Ascending aorta (tissue), 2 donors: Measurements from ENCODE around the gene DCAF7. TPM values are rescaled to one million over a fixed set of nuclear protein-coding genes. Genes with fewer than 3 reads are reported as not detected.
A peak's percentile ranks its signal among the peaks of the same experiment; 100 is the strongest.

Experiments
- DNase-seq, 2 donors: peaks; one replicate each; pipeline ENCODE4 v3.0.0-alpha.2; 2019; ENCODE audit warnings: low spot score in 2 of 2
- H3K27ac ChIP-seq, 2 donors: fragments of 200-600 bp; sonication (generic); one replicate each; pipeline ENCODE4 v1.5.1; 2016 to 2017; ENCODE audit warnings: mild to moderate bottlenecking in 1 of 2
- H3K27me3 ChIP-seq: fragments of 200-600 bp; sonication (generic); one replicate; pipeline ENCODE4 v1.5.1; 2017
- H3K36me3 ChIP-seq, 2 donors: fragments of 200-600 bp; sonication (generic); one replicate each; pipeline ENCODE4 v1.5.1; 2016
- H3K4me1 ChIP-seq, 2 donors: fragments of 200-600 bp; sonication (generic); one replicate each; pipeline ENCODE4 v1.5.1; 2016 to 2017; ENCODE audit warnings: mild to moderate bottlenecking in 1 of 2
- H3K4me3 ChIP-seq, 2 donors: fragments of 200-600 bp; sonication (generic); one replicate each; pipeline ENCODE4 v1.5.1; 2016 to 2017; ENCODE audit warnings: mild to moderate bottlenecking in 1 of 2
- H3K9me3 ChIP-seq, 2 donors: fragments of 200-600 bp; sonication (generic); one replicate each; pipeline ENCODE4 v1.5.1; 2016
- intact Hi-C: fragments of 100-400 bp; cut with DNase I; formaldehyde crosslinking; loops from one replicate; pipeline ENCODE4 v1.15.1; 2023
- total RNA-seq: library from RNA; depleted of rRNA; stranded (reverse); fragments of >200 nt; gene quantifications from one replicate; pipeline ENCODE4 v1.1.0, GENCODE V29; 2016
- TF ChIP-seq, protein P1 (sequence below), 3 experiments: fragments of 200-600 bp in 2 of 3; fragments of 450-650 bp in 1 of 3; sonication (generic) in 2 of 3; IDR thresholded peaks; one replicate each; pipeline ENCODE4 v1.5.1; 2016 to 2019; ENCODE audit warnings: antibody characterized with exemption in 3 of 3, mild to moderate bottlenecking in 1 of 3, moderate library complexity in 1 of 3

Gene DCAF7
- total RNA-seq, 1 donor from 2014 or later = 18.6 TPM

DNA sequence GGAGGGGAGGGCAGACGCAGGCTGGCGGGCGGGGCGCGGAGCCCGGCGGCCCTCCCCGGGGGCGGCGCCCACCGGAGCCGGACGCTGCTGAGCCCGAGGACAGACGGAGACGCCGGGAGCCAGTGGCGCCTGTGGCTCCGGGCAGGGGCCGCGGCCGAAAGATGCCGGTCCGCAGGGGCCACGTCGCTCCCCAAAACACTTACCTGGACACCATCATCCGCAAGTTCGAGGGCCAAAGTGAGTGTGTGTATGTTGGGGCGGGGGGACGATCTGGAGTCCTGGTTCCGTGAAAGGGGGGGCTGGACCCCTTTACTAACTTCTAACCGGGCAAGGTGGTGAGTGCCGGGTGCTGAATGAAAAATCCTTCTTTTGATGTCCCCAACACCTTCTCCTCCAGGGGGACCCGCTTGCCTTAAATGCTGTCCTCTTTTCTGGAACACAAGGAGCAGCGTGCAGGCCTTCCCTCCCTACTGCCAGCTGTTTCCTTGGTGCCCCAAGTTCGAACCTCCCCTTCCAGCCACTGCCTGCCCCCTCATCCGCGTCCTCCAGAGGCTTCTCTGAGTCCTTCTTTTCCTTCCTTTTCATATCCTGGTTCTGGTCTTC lies 26.9 kb upstream of the DCAF7 start, which contains the start of gene KCNH6:
KCNH6 (plus strand) TSS at position 106 of the 603 bp plus-strand sequence; CDS start at position 162, 56 bp downstream.
- Histone ChIP-seq H3K27me3 (no peaks in the 10 kb centered on the region), H3K27ac (no peak within 1 kb of the TSS), H3K9me3 (no peaks in the 10 kb centered on the region), H3K4me1 (peaks cover 0 to 3% of the 10 kb centered on the region in 2 donors), H3K36me3 (no peaks in the 10 kb centered on the region), H3K4me3 (peak within 1 kb of the TSS in 1 of 2 donors; percentile 34)
- DNase-seq = no peak
- intact Hi-C loops = no loop called here
- TF ChIP-seq, protein P1, sequence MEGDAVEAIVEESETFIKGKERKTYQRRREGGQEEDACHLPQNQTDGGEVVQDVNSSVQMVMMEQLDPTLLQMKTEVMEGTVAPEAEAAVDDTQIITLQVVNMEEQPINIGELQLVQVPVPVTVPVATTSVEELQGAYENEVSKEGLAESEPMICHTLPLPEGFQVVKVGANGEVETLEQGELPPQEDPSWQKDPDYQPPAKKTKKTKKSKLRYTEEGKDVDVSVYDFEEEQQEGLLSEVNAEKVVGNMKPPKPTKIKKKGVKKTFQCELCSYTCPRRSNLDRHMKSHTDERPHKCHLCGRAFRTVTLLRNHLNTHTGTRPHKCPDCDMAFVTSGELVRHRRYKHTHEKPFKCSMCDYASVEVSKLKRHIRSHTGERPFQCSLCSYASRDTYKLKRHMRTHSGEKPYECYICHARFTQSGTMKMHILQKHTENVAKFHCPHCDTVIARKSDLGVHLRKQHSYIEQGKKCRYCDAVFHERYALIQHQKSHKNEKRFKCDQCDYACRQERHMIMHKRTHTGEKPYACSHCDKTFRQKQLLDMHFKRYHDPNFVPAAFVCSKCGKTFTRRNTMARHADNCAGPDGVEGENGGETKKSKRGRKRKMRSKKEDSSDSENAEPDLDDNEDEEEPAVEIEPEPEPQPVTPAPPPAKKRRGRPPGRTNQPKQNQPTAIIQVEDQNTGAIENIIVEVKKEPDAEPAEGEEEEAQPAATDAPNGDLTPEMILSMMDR (IDR thresholded peaks at IDR 0.05) = no peak

DNA sequence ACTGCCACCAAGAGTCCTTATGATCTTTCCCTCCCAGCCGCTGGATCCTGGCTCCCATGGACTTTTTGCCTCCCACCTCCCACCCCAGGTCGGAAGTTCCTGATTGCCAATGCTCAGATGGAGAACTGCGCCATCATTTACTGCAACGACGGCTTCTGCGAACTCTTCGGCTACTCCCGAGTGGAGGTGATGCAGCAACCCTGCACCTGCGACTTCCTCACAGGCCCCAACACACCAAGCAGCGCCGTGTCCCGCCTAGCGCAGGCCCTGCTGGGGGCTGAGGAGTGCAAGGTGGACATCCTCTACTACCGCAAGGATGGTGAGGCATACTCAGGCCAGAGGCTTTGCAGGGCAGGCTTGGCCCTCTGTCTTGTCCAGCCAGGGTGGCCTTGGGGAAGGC lies 26.2 kb upstream of the DCAF7 start:
- Histone ChIP-seq H3K27me3 (no peaks in the 10 kb centered on the region), H3K4me1 (peaks cover 0 to 3% of the 10 kb centered on the region in 2 donors), H3K9me3 (no peaks in the 10 kb centered on the region), H3K4me3 (no peak overlapping the region), H3K36me3 (no peaks in the 10 kb centered on the region), H3K27ac (no peak overlapping the region)
- TF ChIP-seq, protein P1 (IDR thresholded peaks at IDR 0.05) = no peak
- intact Hi-C loops = no loop called here
- DNase-seq = no peak

DNA sequence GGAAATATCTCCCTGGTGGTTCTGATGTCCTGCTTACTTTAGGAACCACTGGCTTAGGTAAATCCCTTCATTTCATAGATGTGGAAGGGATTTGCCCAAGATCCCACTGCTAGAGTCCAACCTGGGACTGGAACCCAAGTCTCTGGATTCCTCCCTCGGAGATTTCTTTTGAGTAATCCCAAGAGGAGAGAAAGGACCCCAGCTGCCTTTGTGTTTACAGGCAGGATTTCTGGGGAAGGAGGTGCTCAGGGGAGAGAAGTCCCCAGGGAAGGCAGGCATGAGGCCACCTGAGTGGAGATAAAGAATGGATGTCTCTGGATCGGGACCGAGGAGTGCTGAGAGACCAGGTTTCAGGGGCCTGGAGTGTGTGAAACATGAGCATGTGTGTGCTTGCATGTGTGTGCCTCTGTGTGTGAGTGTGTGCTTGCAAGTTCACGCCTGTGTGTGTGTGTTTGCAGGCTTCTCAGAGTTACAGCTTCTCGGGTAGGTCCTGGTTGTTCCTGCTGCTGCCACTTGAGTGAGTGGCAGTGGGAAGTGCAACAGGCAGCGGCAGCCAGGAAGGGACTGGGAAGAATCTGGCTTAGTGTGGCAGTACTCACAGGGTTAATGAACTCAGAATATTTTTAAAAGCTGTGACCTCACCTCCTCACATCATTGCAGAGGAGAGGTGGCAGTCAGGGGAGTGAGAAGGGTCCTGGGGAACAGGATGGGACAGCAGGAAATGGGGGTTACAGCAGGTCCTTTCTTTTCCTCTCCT lies 24.9 kb upstream of the DCAF7 start:
- Histone ChIP-seq H3K27me3 (no peaks in the 10 kb centered on the region), H3K4me1 (peaks cover 0 to 3% of the 10 kb centered on the region in 2 donors), H3K4me3 (no peak overlapping the region), H3K36me3 (no peaks in the 10 kb centered on the region), H3K27ac (no peak overlapping the region), H3K9me3 (no peaks in the 10 kb centered on the region)
- TF ChIP-seq, protein P1 (IDR thresholded peaks at IDR 0.05) = no peak
- intact Hi-C loops = no loop called here
- DNase-seq = no peak

DNA sequence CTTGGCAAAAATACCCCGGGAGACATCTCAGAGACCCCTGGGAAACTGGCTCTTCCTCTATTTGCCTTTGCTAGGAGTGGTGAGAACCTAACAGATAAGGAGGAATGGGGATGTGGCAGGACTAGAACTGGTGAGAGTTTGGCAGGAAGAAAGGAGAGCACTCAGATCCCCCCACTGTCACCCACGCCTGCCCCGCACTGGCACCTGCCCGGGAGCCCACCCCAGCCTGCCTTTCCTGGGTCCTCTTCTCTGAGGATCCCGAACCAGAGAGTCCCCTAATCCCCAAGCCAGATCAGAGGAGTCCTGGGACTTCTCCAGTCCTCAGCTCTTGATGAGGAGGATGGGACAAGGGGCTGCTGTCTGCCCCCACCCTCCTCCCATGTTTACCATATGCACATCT lies 23.4 kb upstream of the DCAF7 start:
- Histone ChIP-seq H3K36me3 (no peaks in the 10 kb centered on the region), H3K4me1 (peaks cover 0 to 3% of the 10 kb centered on the region in 2 donors), H3K27me3 (no peaks in the 10 kb centered on the region), H3K27ac (no peak overlapping the region), H3K4me3 (no peak overlapping the region), H3K9me3 (no peaks in the 10 kb centered on the region)
- intact Hi-C loops = no loop called here
- no peak for DNase-seq
- TF ChIP-seq, protein P1 (IDR thresholded peaks at IDR 0.05) = no peak

DNA sequence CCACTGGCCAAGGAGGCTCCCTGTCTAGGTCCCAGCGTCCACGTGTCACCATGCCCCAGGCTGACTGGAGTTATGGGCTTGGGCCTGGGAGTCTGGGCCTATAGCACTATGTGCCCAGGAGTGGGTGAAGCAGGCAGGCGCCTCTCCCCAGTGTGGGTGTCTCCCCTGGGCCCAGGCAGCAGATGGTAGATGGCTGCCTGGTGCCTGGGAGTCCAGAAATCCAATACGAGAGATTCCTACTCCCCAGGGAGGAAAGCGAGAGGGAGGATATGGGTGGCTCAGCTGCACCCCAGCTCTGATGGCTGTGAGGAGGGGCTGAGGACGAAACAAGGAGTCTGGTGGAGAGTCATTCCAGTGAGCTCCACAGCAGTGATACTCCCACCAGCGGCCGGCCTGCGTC lies 22.1 kb upstream of the DCAF7 start:
- intact Hi-C loops = no loop called here
- DNase-seq = no peak
- Histone ChIP-seq H3K9me3 (no peaks in the 10 kb centered on the region), H3K27me3 (no peaks in the 10 kb centered on the region), H3K36me3 (no peaks in the 10 kb centered on the region), H3K4me3 (no peak overlapping the region), H3K4me1 (peaks cover 0 to 1% of the 10 kb centered on the region in 2 donors), H3K27ac (no peak overlapping the region)
- TF ChIP-seq, protein P1 (IDR thresholded peaks at IDR 0.05) = no peak
